HCEC 1CT (cell line): Measurements from ENCODE around the gene TBL1X.

ENCODE experiments used
- DNase-seq: peaks from one replicate; pipeline ENCODE4 v3.0.0-alpha.2; 2017

TBL1X gene

GRCh38 chrX:9538544-9539045 is 73.7 kb downstream of the TBL1X start:
- no peak for DNase-seq

- DNase-seq = no peak
Measured at GRCh38 chrX:9539605-9540387, 74.9 kb downstream of the TBL1X start.

DNA sequence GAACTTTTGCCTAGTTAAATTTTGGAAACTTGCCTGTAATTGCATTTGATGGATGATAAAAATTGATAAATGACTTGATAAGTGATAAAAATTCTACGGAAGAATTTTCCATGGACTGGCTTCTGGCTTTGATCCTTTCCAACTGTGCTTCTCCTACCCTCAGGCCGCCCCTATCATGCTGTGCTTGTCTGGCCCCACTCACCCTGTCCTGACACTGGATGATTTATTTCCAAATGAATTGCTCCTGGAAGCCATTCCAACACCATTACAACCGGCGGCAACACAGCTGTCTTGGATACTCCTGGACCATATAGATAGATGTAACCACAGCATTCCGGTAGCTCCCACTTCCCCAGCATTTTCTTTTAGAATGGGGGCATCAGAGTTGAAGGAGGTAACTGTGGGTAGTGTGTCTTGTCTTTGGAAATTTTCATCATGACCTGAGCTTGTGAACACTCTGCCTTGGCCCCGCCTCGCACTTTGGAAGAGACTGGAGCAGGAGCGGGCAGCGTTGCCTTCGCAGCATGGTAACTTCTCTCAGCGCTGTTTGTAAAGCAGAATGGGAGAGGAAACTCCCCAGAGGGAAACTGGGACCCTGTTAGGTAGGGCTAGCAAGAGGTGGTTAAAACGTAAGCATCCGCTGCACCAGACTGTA is 77.4 kb downstream of the TBL1X start:
- DNase-seq = no peak

- no peak for DNase-seq
Measured at GRCh38 chrX:9542761-9543111, 77.9 kb downstream of the TBL1X start.

DNA sequence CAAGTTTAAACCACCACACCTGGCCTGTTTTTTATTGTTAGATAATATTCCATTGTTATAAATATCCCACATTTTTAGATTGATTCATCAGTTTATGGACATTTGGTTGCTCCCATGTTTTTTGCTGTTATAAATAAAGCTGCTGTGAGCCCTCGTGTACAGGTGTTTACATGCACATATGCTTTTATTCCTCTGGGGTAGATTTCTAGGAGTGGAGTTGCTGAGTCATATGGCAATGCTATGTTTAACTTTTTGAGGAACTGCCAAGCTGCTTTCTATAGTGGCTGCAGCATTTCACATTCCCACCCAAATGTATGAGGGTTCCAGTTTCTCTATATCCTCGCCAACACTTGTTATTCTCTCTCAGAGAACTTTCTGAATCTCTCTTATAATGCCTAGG is 90.5 kb downstream of the TBL1X start:
- DNase-seq = peak; percentile 30

GRCh38 chrX:9557091-9557490 is 92.2 kb downstream of the TBL1X start:
- DNase-seq = no peak

GRCh38 chrX:9557521-9557920 is 92.7 kb downstream of the TBL1X start:
- no peak for DNase-seq

GRCh38 chrX:9558615-9559014 is 93.8 kb downstream of the TBL1X start:
- DNase-seq = no peak

DNA sequence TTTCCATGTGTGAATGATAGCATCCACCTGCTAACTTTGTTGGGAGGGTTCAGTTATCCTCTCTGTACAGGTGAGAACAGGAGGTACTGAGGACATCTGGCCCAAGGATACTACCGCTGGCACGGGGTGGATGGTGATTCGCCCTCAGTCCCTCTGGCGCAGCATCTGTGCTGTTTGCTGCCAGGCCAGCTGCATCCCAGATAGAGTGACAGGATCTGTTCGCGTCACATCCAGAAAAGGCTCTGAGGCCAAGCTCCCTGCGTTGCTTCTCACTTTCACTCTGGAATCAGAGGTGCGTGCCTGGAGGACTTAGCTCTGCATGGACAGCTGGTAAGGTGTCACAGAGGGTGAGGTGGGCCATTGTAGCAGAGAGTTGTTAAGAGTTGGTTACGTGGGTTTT is 95.4 kb downstream of the TBL1X start:
- DNase-seq = no peak

DNA sequence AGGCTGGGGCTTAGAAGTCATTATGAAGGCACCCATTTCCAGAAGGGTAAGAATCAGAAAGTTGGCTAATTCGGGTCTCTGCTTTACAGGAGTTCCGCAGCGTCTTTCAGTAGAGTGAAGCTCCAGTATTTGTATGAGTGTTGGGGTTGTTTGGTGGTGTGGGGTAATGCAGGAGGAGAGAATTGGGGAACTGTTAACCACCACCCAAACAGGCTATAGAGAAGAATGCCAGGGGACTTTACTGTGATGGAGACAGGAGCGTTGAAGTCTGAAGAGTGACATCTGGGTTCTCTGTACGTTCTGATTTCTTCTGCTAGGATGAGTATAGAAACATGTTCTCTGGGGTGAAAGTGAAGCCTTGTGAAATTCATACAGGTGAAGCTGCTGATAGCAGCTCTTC is 96.3 kb downstream of the TBL1X start:
- DNase-seq = no peak

GRCh38 chrX:9562851-9563250 is 98.0 kb downstream of the TBL1X start:
- peak; percentile 92 for DNase-seq

- DNase-seq = peak; percentile 86
Measured at GRCh38 chrX:9566150-9566621, 101.3 kb downstream of the TBL1X start.

GRCh38 chrX:9569876-9570301 is 105.0 kb downstream of the TBL1X start:
- no peak for DNase-seq

DNA sequence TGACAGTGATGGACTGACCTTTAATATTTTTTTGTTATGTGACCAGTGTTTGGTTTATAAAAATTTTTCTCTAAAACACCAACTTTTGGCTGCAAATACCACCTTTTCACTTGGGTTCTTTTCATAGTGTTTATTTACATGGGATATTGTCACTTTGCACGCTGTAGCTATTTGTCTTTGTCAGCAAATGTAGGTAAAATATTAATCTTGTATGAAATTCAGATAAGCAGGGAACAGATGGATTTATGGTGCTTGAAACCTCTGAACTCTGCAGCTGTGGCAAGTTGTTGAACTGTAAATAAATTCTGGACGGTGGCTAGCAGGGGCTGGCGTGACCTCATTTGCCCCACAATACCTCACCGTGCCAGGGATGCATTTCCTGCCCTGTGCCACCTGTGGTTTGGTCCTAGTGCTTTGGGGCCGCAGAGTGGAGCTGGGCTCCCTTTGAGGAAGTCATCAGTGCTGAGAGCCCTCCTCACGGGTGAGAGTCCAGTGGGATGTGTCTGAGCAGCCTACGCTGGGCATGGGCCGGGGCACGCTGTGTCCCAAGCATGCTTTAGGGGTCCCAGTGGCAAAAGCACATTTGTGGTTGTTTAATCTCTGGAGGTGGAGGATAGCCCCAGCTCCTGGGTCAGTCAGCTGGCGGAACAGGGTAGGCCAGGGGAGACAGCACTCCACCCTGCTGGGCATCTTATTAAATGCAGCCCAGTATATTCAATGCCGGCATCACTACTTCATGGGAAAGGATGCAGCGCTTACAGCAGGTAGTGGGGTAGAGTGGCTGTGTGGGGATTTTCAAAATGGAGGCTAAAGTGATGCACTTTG is 108.6 kb downstream of the TBL1X start:
- no peak for DNase-seq

DNA sequence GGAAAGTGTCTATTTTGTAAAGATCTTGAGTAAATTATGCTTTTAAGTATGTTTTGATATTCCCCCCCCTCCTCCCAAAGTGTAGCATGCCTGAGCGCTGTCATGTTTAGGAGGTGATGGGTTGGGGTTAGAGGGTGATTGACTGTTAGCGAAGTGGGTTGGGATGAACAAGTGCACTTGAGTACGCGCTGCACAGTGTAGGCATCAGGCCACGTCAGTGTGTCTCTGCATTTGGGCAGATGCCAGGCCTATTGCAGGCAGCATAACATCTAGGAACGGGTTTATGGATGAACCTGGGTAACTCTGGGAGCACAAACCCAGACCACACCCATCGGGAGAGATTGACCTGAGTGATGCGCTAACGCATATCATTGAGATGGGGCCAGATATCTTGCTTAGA is 111.2 kb downstream of the TBL1X start:
- DNase-seq = no peak

- no peak for DNase-seq
Measured at GRCh38 chrX:9577555-9577954, 112.7 kb downstream of the TBL1X start.

DNA sequence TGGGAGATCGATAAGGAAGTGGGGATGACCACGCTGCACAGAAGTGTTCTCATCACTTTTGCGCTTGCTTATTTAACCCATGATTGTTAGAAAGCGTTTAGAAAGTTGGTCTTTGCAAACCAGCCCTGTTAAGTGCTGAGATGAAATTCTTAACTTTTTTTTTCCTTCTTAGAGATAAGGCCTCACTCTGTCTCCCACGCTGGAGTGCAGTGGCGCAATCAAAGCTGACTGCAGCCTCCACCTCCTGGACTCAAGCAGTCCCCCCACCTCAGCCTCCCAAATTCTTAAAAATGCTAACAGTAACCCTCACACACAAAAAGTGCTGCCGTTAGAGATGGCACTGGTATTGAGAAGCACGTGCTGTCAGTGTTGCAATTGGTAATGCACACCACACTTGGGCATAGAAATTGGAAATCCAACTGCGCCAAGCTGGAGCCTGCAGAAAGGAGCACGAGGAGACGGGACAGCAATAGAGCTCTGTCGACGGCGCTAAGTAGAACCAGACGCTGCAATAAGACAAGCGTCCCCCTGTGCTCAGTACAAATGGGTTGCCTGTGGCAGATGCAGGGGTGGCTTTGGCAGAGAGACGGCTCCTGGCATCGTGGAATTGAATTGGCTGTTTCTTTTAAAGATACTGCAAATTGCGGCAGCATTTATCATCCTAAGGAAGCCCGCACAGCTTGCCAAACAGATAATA is 113.4 kb downstream of the TBL1X start:
- DNase-seq = no peak

DNA sequence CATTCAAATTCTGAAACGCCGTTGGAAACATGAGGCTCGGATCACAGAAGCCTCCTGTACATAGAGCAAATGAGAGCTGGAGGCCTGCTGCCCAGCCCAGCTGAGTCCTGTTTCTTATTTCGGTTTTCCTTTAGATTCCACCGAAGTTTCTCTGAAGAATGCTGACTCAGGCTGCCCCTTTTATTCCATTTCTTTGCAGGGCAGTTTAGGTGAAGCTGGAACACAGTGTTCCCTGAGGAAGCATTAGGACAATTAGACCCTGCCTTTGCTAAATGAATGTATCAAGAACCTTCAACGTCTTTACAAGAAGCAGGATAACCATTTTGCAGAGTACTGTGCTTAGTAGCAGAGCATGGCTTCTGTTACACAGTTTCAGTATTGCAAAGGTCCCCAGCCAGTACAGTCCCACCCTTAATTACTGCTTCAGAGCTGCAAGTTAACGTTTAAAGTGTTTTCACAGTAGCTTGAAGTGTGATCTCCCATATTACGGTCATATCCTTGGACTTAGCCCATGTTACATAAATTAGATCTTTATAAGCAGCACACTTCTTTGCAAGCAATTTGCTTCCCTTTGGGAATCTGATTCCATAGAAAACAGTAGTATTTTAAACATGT is 117.0 kb downstream of the TBL1X start:
- no peak for DNase-seq

DNA sequence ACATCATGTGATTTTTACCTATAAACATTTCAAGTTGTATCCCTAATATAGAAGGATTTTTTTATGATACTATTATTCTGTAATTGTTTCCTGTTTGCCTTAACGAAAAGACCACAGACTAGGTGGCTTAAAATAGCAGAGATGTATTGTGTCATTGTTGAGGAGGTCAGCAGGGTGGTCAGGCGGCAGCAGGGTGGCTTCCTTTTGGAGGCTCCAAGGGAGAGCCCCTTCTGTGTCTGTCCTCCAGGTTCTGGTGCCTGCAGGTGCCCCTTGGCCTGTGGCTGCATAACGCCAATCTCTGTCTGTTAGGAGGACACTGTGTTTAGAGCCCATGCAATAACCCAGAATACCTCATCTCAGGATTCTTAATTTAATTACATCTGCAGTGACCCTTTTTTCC is 118.1 kb downstream of the TBL1X start:
- DNase-seq = no peak

DNA sequence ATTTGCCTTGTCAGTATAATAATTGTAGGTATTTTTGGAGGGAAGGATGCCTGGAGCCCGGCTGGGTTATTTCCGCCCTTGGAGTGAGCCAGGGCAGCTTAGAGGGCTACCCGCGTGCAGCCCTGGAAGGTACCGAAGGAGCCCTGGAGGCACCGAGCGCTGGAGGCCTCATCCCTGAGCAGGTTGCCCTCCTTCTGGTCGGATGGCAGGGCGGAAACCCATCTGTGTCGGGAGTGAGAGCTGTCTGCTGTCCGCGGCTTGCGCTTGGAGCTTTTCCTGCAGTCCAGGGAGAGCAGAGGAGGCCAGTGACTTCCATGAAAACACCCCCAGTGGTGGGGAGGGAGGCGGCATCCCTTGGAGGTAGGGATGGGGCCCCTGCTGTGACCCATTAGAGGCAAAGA is 122.1 kb downstream of the TBL1X start:
- DNase-seq = no peak

- DNase-seq = no peak
Measured at GRCh38 chrX:9587642-9588041, 122.8 kb downstream of the TBL1X start.

DNA sequence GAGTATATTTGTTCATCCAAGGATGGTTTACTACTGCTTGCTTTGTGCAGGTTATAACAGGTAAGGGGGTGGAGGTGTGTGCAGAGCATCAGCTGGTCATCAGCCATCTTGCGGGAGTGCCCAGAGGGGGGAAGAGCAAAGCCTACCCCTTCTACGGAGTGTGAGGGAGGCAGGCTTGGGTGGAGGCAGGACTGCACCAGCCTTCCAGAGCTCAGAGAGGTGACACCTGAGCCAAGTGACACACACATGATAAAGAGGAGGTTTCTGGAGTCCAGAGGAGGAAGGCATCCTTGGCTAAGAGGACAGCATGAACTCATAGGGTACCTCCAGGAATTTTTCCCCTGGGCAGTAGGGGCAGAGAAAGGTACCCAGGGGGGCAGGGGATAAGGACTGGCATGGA is 126.6 kb downstream of the TBL1X start:
- no peak for DNase-seq
